GM12878 (cell line): Measurements from ENCODE around the gene PCBD2. TPM values are rescaled to one million over a fixed set of nuclear protein-coding genes. Genes with fewer than 3 reads are reported as not detected.

Experiments used
- ATAC-seq: fragments of 200-7000 bp; cut with Tn5 transposase; 3 replicates; pipeline ENCODE4 v1.9.1; 2020; ENCODE audit warnings: mild to moderate bottlenecking, moderate library complexity
- BruUV-seq: library from RNA; stranded (reverse); fragments of 400-500 nt; replicated peaks from 2 replicates; lab custom pipeline; 2021; lab: Mats Ljungman, UMichigan
- CTCF ChIA-PET: fragments of 300-600 bp; sonication (Branson Sonifier 250); formaldehyde crosslinking; extraction: SDS; loops from one replicate; lab custom pipeline; 2021; ENCODE audit warnings: inconsistent platforms; lab: Yijun Ruan, JAX
- POLR2A ChIA-PET: fragments of 350-600 bp; formaldehyde crosslinking; extraction: SDS; loops from one replicate; lab custom pipeline; 2021; ENCODE audit warnings: inconsistent platforms; lab: Charles Lee
- RAD21 ChIA-PET: fragments of 300-600 bp; sonication (Branson Sonifier 250); formaldehyde crosslinking; loops from one replicate; lab custom pipeline; 2023; ENCODE audit warnings: antibody characterized with exemption; ENCODE audit not compliant: unreplicated experiment; lab: Charles Lee
- SMC1A ChIA-PET: fragments of 300-600 bp; sonication (Branson Sonifier 250); formaldehyde crosslinking; loops from one replicate; lab custom pipeline; 2023; ENCODE audit not compliant: unreplicated experiment, uncharacterized antibody; lab: Charles Lee
- DNase-seq: peaks from one replicate; pipeline ENCODE4 v3.0.0-alpha.2; 2011; ENCODE audit warnings: low read depth, low spot score
- FAIRE-seq: peaks from 3 replicates; lab custom pipeline; 2011; peaks lifted over from hg19 to GRCh38; lab: Jason Lieb, UNC
- H2AFZ ChIP-seq: 2 replicates; pipeline ENCODE4 v1.6.0; 2011; ENCODE audit warnings: low read depth, low read length, control low read depth; ENCODE audit not compliant: control insufficient read depth
- H3K27ac ChIP-seq: 2 replicates; pipeline ENCODE4 v1.5.1; 2011; ENCODE audit warnings: control low read depth; ENCODE audit not compliant: control insufficient read depth, insufficient read depth
- H3K27me3 ChIP-seq, 2 experiments: replicated peaks in 1 of 2; 2 replicates each; pipeline versions ENCODE4 v1.6.0 to v1.6.1; 2011; ENCODE audit warnings: low read length in 1 of 2; ENCODE audit not compliant: control insufficient read depth in 2 of 2, insufficient read depth in 2 of 2
- H3K36me3 ChIP-seq, 2 experiments: 2 replicates each; pipeline ENCODE4 v1.5.1; 2011; ENCODE audit warnings: low read length in 1 of 2; ENCODE audit not compliant: control insufficient read depth in 2 of 2, insufficient read depth in 2 of 2
- H3K4me1 ChIP-seq: 2 replicates; pipeline ENCODE4 v1.6.1; 2011; ENCODE audit warnings: mild to moderate bottlenecking, low read length, moderate library complexity, mixed read lengths; ENCODE audit not compliant: control insufficient read depth, insufficient read depth
- H3K4me2 ChIP-seq: 2 replicates; pipeline ENCODE4 v1.6.0; 2011; ENCODE audit warnings: control low read depth; ENCODE audit not compliant: control insufficient read depth, insufficient read depth
- H3K4me3 ChIP-seq: fragments of 200-600 bp; sonication (generic); 2 replicates; pipeline ENCODE4 v1.5.1; 2016
- H3K79me2 ChIP-seq: 2 replicates; pipeline ENCODE4 v1.6.0; 2011; ENCODE audit warnings: low read length; ENCODE audit not compliant: control insufficient read depth, insufficient read depth
- H3K9ac ChIP-seq: 2 replicates; pipeline ENCODE4 v1.8.0; 2011; ENCODE audit warnings: low read length, control low read depth, mixed read lengths; ENCODE audit not compliant: control insufficient read depth, insufficient read depth
- H3K9me3 ChIP-seq: replicated peaks from 3 replicates; pipeline ENCODE4 v1.5.1; 2011; ENCODE audit warnings: mild to moderate bottlenecking, low read length; ENCODE audit not compliant: control insufficient read depth, insufficient read depth
- H4K20me1 ChIP-seq: 2 replicates; pipeline ENCODE4 v1.6.0; 2011; ENCODE audit not compliant: control insufficient read depth, insufficient read depth
- BCLAF1 ChIP-seq: fragments of 450-650 bp; IDR thresholded peaks from 2 replicates; pipeline ENCODE4 v1.6.1; 2017; ENCODE audit warnings: antibody characterized with exemption, mild to moderate bottlenecking, moderate library complexity
- IKZF2 ChIP-seq, 2 experiments: fragments of 450-650 bp; IDR thresholded peaks; 2 replicates each; pipeline ENCODE4 v1.6.1; 2017; ENCODE audit warnings: mild to moderate bottlenecking in 2 of 2, moderate library complexity in 2 of 2
- IRF3 ChIP-seq: fragments of 450-650 bp; IDR thresholded peaks from 2 replicates; pipeline ENCODE4 v1.6.1; 2014; ENCODE audit warnings: mild to moderate bottlenecking
- IRF4 ChIP-seq: IDR thresholded peaks from 2 replicates; pipeline ENCODE4 v1.6.1; 2011; ENCODE audit warnings: low read depth, low read length
- MEF2B ChIP-seq: fragments of 450-650 bp; IDR thresholded peaks from 2 replicates; pipeline ENCODE4 v1.6.1; 2018; ENCODE audit warnings: mild to moderate bottlenecking, moderate library complexity; ENCODE audit not compliant: partially characterized antibody, poor library complexity, severe bottlenecking
- NFXL1 ChIP-seq: fragments of 450-650 bp; IDR thresholded peaks from 2 replicates; pipeline ENCODE4 v1.6.1; 2017; ENCODE audit warnings: antibody characterized with exemption, mild to moderate bottlenecking, borderline replicate concordance
- NFYB ChIP-seq: IDR thresholded peaks from 2 replicates; pipeline ENCODE4 v1.6.1; 2011; ENCODE audit warnings: low read depth, mild to moderate bottlenecking, low read length, improper control_type of control experiment, moderate library complexity; ENCODE audit not compliant: insufficient read depth
- RUNX3 ChIP-seq: IDR thresholded peaks from 2 replicates; pipeline ENCODE4 v1.6.1; 2012; ENCODE audit warnings: low read length, inconsistent platforms
- SIN3A ChIP-seq: IDR thresholded peaks from 2 replicates; pipeline ENCODE4 v1.6.1; 2012; ENCODE audit warnings: low read depth, low read length, improper control_type of control experiment
- STAT3 ChIP-seq: IDR thresholded peaks from 2 replicates; pipeline ENCODE4 v1.6.1; 2011; ENCODE audit warnings: low read depth, low read length, improper control_type of control experiment
- ZBTB33 ChIP-seq: fragments of 450-650 bp; IDR thresholded peaks from 2 replicates; pipeline ENCODE4 v1.6.1; 2017; ENCODE audit warnings: mild to moderate bottlenecking
- ZNF687 ChIP-seq: fragments of 450-650 bp; IDR thresholded peaks from 2 replicates; pipeline ENCODE4 v1.6.1; 2017; ENCODE audit warnings: mild to moderate bottlenecking, moderate library complexity
- WGBS: methylation state at CpG from one replicate; pipeline ENCODE4 v1.1.6; 2016; ENCODE audit warnings: low lambda C conversion rate; ENCODE audit not compliant: insufficient replicate concordance, insufficient coverage; ENCODE audit errors: missing lambda C conversion rate; 5-methylcytosine and 5-hydroxymethylcytosine counted together
- in situ Hi-C: fragments of 300-500 bp; cut with MboI; formaldehyde crosslinking; loops from 9 replicates; pipeline ENCODE4 v1.14.3; 2018; ENCODE audit warnings: mixed read lengths
- intact Hi-C: fragments of 100-400 bp; cut with micrococcal nuclease; formaldehyde crosslinking; loops from one replicate; pipeline ENCODE4 v1.14.2; 2022; ENCODE audit not compliant: unreplicated experiment
- polyA plus RNA-seq, 11 experiments: library from polyadenylated mRNA; depleted of rRNA in 4 of 11; unstranded in 6 of 11; stranded (reverse) in 5 of 11; fragments of >200 nt; fragmentation: Nextera tagmentation in 4 of 11; fragmentation: Illumina TruSeq in 1 of 11; extraction: Ambion mirVana in 4 of 11; extraction: Trizol in 1 of 11; gene quantifications; 1 replicate in 1 of 11; 2 replicates in 10 of 11; pipeline versions ENCODE4 v1.2.1 to v1.2.3, GENCODE V29; 2011 to 2016; ENCODE audit warnings: inconsistent platforms in 2 of 11, missing spikeins in 2 of 11, low read depth in 1 of 11
- total RNA-seq, 4 experiments: library from RNA; depleted of rRNA in 3 of 4; stranded (reverse); fragments of >200 nt in 3 of 4; fragmentation: Illumina TruSeq in 1 of 4; extraction: Trizol in 1 of 4; gene quantifications; 2 replicates each; pipeline versions ENCODE4 v1.2.1 to v1.2.3, GENCODE V29; 2013 to 2021

PCBD2 gene
- total and polyA plus RNA-seq, 10 of the 15 experiments (the other 5 are each of a cell fraction or from before 2014, with no cell fraction given): 5.4 to 13.6 (median 6.7) TPM

GRCh38 chr5:134965271-134965825, 60.4 kb downstream of the PCBD2 start:
- no TSS peak for BruUV-seq
- Histone ChIP-seq H2AFZ (no peak overlapping the region), H3K9ac (no peak overlapping the region), H3K27me3 (no peaks in the 10 kb centered on the region), H3K9me3 (no peaks in the 10 kb centered on the region), H3K36me3 (no peaks in the 10 kb centered on the region), H4K20me1 (no peaks in the 10 kb centered on the region), H3K4me2 (no peak overlapping the region), H3K4me1 (no peaks in the 10 kb centered on the region), H3K27ac (no peak overlapping the region), H3K79me2 (no peaks in the 10 kb centered on the region), H3K4me3 (no peak overlapping the region)
- ChIA-PET SMC1A (interaction anchor here (1.3 kb wide), 1 partner anchor 19 kb away, joined by 4 read pairs; no protein-coding TSS in a partner anchor), POLR2A (no interaction called here), CTCF (no interaction called here), RAD21 (no interaction called here)
- no peak for ATAC-seq
- no peak for DNase-seq
- WGBS: 98% methylated on average over 3 of the region's 3 CpGs
- in situ Hi-C loops: no loop called here
- intact Hi-C loops: no loop called here
- FAIRE-seq: no peak
- TF ChIP-seq MEF2B (no peak), IKZF2 (IDR thresholded peaks at IDR 0.05) (no peak), NFXL1 (no peak), NFYB (no peak), ZNF687 (no peak), IRF3 (no peak), RUNX3 (no peak), ZBTB33 (no peak), STAT3 (no peak), BCLAF1 (no peak), SIN3A (no peak), IRF4 (no peak)
